Eye (tissue), 1 donor: Measurements from ENCODE around the gene KLHL2.
"Not testable (repeated sequence)": the region's sequence is repeated elsewhere in the genome, so short reads cannot be mapped to it uniquely, and the experiment has no call there.

Source experiments
- DNase-seq: peaks from one replicate; pipeline ENCODE4 v3.0.0-alpha.2; 2015

The KLHL2 gene

GRCh38 chr4:165203541-165204461 is 3.6 kb upstream of the KLHL2 start:
- DNase-seq: no peak

GRCh38 chr4:165204462-165204830 is 2.9 kb upstream of the KLHL2 start:
- no peak for DNase-seq

GRCh38 chr4:165207016-165207430 is 338 bp upstream of the KLHL2 start:
- peak; percentile 84 for DNase-seq

GRCh38 chr4:165208221-165208652 is 876 bp downstream of the KLHL2 start:
- DNase-seq: no peak

GRCh38 chr4:165208741-165209388 is 1.5 kb downstream of the KLHL2 start:
- DNase-seq: no peak

GRCh38 chr4:165209796-165210195 is 2.4 kb downstream of the KLHL2 start:
- DNase-seq: no peak

GRCh38 chr4:165210566-165210965 is 3.2 kb downstream of the KLHL2 start:
- DNase-seq: no peak

GRCh38 chr4:165212647-165213046 is 5.3 kb downstream of the KLHL2 start:
- DNase-seq: not testable (repeated sequence)

GRCh38 chr4:165213404-165213803 is 6.0 kb downstream of the KLHL2 start:
- DNase-seq: not testable (repeated sequence)

GRCh38 chr4:165213991-165214709 is 6.8 kb downstream of the KLHL2 start:
- DNase-seq: not testable (repeated sequence)

GRCh38 chr4:165215034-165215751 is 7.8 kb downstream of the KLHL2 start:
- DNase-seq: not testable (repeated sequence)

GRCh38 chr4:165215761-165216487 is 8.6 kb downstream of the KLHL2 start:
- not testable (repeated sequence) for DNase-seq

GRCh38 chr4:165217325-165217724 is 10.0 kb downstream of the KLHL2 start:
- DNase-seq: no peak

- not testable (repeated sequence) for DNase-seq
These were observed 13.9 kb downstream of the KLHL2 start for GRCh38 chr4:165221306-165221705.

GRCh38 chr4:165221993-165222650 is 14.8 kb downstream of the KLHL2 start:
- not testable (repeated sequence) for DNase-seq

- DNase-seq: no peak
These were observed 15.3 kb downstream of the KLHL2 start for GRCh38 chr4:165222651-165222994.

- DNase-seq: not testable (repeated sequence)
These were observed 20.0 kb downstream of the KLHL2 start for GRCh38 chr4:165227401-165227800.

- not testable (repeated sequence) for DNase-seq
These were observed 22.3 kb downstream of the KLHL2 start for GRCh38 chr4:165229490-165230200.

GRCh38 chr4:165232623-165233433 is 25.5 kb downstream of the KLHL2 start:
- DNase-seq: not testable (repeated sequence)

- no peak for DNase-seq
These were observed 27.4 kb downstream of the KLHL2 start for GRCh38 chr4:165234766-165235165.
